ENCODE data around the gene TRAPPC12.

The TRAPPC12 gene

GRCh38 chr2:3403587-3404334 lies 24.3 kb downstream of the TRAPPC12 start:
- TF ChIP-seq CREB5 (CRISPR knock-in tag; IDR thresholded peaks at IDR 0.05; ENCODE audit: low read depth) (no peak), TCF4 (CRISPR knock-in tag; IDR thresholded peaks at IDR 0.05; ENCODE audit: borderline replicate concordance) (no peak), ZNF70 (CRISPR knock-in tag; IDR thresholded peaks at IDR 0.05) (no peak), ESRRG (CRISPR knock-in tag; IDR thresholded peaks at IDR 0.05) (no peak), BACH2 (CRISPR knock-in tag; IDR thresholded peaks at IDR 0.05; ENCODE audit: borderline replicate concordance) (no peak), GLIS3 (CRISPR knock-in tag; IDR thresholded peaks at IDR 0.05) (no peak), ARNTL (CRISPR knock-in tag; IDR thresholded peaks at IDR 0.05; ENCODE audit: borderline replicate concordance, low read depth) (no peak), ZNF565 (CRISPR knock-in tag; conservative IDR thresholded peaks at IDR 0.05; ENCODE audit: low read depth) (no peak), PATZ1 (CRISPR knock-in tag; IDR thresholded peaks at IDR 0.05; ENCODE audit: borderline replicate concordance) (no peak), CSDC2 (CRISPR knock-in tag; IDR thresholded peaks at IDR 0.05) (no peak), ISL1 (CRISPR knock-in tag; IDR thresholded peaks at IDR 0.05) (no peak), ZFP3 (CRISPR knock-in tag; IDR thresholded peaks at IDR 0.05) (no peak), OSR1 (CRISPR knock-in tag; IDR thresholded peaks at IDR 0.05) (no peak), ZNF8 (CRISPR knock-in tag; IDR thresholded peaks at IDR 0.05) (no peak), TSHZ2 (CRISPR knock-in tag; IDR thresholded peaks at IDR 0.05) (no peak), CSRNP3 (CRISPR knock-in tag; IDR thresholded peaks at IDR 0.05) (no peak), ZFP30 (CRISPR knock-in tag; IDR thresholded peaks at IDR 0.05) (no peak), SNAI2 (CRISPR knock-in tag; IDR thresholded peaks at IDR 0.05) (no peak), PPARA (CRISPR knock-in tag; IDR thresholded peaks at IDR 0.05; ENCODE audit: borderline replicate concordance) (no peak)
- no peak for ATAC-seq

- ATAC-seq = no peak
- TF ChIP-seq ESRRG (CRISPR knock-in tag; IDR thresholded peaks at IDR 0.05) (no peak), PATZ1 (CRISPR knock-in tag; IDR thresholded peaks at IDR 0.05; ENCODE audit: borderline replicate concordance) (no peak), TCF4 (CRISPR knock-in tag; IDR thresholded peaks at IDR 0.05; ENCODE audit: borderline replicate concordance) (no peak), CSDC2 (CRISPR knock-in tag; IDR thresholded peaks at IDR 0.05) (no peak), GLIS3 (CRISPR knock-in tag; IDR thresholded peaks at IDR 0.05) (no peak)
Measured at GRCh38 chr2:3404349-3404894, 24.9 kb downstream of the TRAPPC12 start.

GRCh38 chr2:3405307-3405706 lies 25.8 kb downstream of the TRAPPC12 start:
- ATAC-seq = no peak
- TF ChIP-seq PPARA (CRISPR knock-in tag; IDR thresholded peaks at IDR 0.05; ENCODE audit: borderline replicate concordance) = no peak
- TF ChIP-seq ZC3H10 (CRISPR knock-in tag; IDR thresholded peaks at IDR 0.05) = no peak
- TF ChIP-seq ISL1 (CRISPR knock-in tag; IDR thresholded peaks at IDR 0.05) = no peak
- TF ChIP-seq TCF4 (CRISPR knock-in tag; IDR thresholded peaks at IDR 0.05; ENCODE audit: borderline replicate concordance) = no peak
- TF ChIP-seq ESRRG (CRISPR knock-in tag; IDR thresholded peaks at IDR 0.05) = no peak
- no peak for TF ChIP-seq GLIS3 (CRISPR knock-in tag; IDR thresholded peaks at IDR 0.05)
- no peak for TF ChIP-seq OSR1 (CRISPR knock-in tag; IDR thresholded peaks at IDR 0.05)
- no peak for TF ChIP-seq BACH2 (CRISPR knock-in tag; IDR thresholded peaks at IDR 0.05; ENCODE audit: borderline replicate concordance)
- TF ChIP-seq ZNF8 (CRISPR knock-in tag; IDR thresholded peaks at IDR 0.05) = no peak
- TF ChIP-seq TSHZ2 (CRISPR knock-in tag; IDR thresholded peaks at IDR 0.05) = no peak
- TF ChIP-seq POU6F1 (CRISPR knock-in tag; IDR thresholded peaks at IDR 0.05; ENCODE audit: borderline replicate concordance, low read depth) = no peak
- TF ChIP-seq SNAI2 (CRISPR knock-in tag; IDR thresholded peaks at IDR 0.05) = no peak
- TF ChIP-seq ZNF565 (CRISPR knock-in tag; conservative IDR thresholded peaks at IDR 0.05; ENCODE audit: low read depth) = no peak

Data from SK-N-SH treated with all-trans-retinoic acid at 6 μM for 48 hours (cell line).